H1 (cell line): ENCODE measurements around the gene SPDYA. TPM values are rescaled to one million over a fixed set of nuclear protein-coding genes. Genes with fewer than 3 reads are reported as not detected.

Source experiments
- CTCF ChIA-PET: fragments of 300-600 bp; sonication (Branson Sonifier 250); formaldehyde crosslinking; loops from one replicate; lab custom pipeline; 2021; ENCODE audit not compliant: partially characterized antibody; lab: Charles Lee
- POLR2A ChIA-PET: fragments of 300-600 bp; sonication (Branson Sonifier 250); formaldehyde crosslinking; loops from one replicate; lab custom pipeline; 2021; ENCODE audit warnings: inconsistent platforms; ENCODE audit not compliant: partially characterized antibody; lab: Charles Lee
- DNase-seq, 2 experiments: peaks; one replicate each; pipeline versions ENCODE4 v3.0.0 to v3.0.0-alpha.2; 2010 to 2022; ENCODE audit warnings: low spot score in 2 of 2, low read depth in 1 of 2, mixed read lengths in 1 of 2
- FAIRE-seq: peaks from 2 replicates; lab custom pipeline; 2011; peaks lifted over from hg19 to GRCh38; lab: Jason Lieb, UNC
- H2AFZ ChIP-seq: 2 replicates; pipeline ENCODE4 v1.8.1; 2012; ENCODE audit warnings: low read length, inconsistent platforms
- H2AK5ac ChIP-seq: 2 replicates; pipeline ENCODE4 v1.6.1; 2013; ENCODE audit warnings: low read depth, low read length
- H2BK120ac ChIP-seq: replicated peaks from 2 replicates; pipeline ENCODE3; 2013; ENCODE audit warnings: low read depth, low read length, inconsistent platforms
- H2BK12ac ChIP-seq: 2 replicates; pipeline ENCODE4 v1.6.1; 2013; ENCODE audit warnings: low read depth, low read length
- H2BK15ac ChIP-seq: 2 replicates; pipeline ENCODE4 v1.6.1; 2013; ENCODE audit warnings: low read length
- H2BK20ac ChIP-seq: 2 replicates; pipeline ENCODE4 v1.6.1; 2013; ENCODE audit warnings: low read length
- H2BK5ac ChIP-seq: 2 replicates; pipeline ENCODE4 v1.6.1; 2013; ENCODE audit warnings: low read depth, low read length
- H3K14ac ChIP-seq: 2 replicates; pipeline ENCODE4 v1.6.1; 2013; ENCODE audit warnings: inconsistent platforms; ENCODE audit not compliant: insufficient read length
- H3K18ac ChIP-seq: 2 replicates; pipeline ENCODE4 v1.6.1; 2013; ENCODE audit warnings: low read length; ENCODE audit errors: extremely low read depth
- H3K23ac ChIP-seq: 2 replicates; pipeline ENCODE4 v1.6.1; 2013; ENCODE audit warnings: inconsistent platforms; ENCODE audit not compliant: insufficient read length
- H3K23me2 ChIP-seq: 2 replicates; pipeline ENCODE4 v1.6.1; 2013; ENCODE audit warnings: low read depth, low read length
- H3K27ac ChIP-seq: 2 replicates; pipeline ENCODE4 v1.6.1; 2011; ENCODE audit warnings: low read depth, low read length, inconsistent platforms
- H3K27me3 ChIP-seq, 4 experiments: replicated peaks in 1 of 4; 1 replicate in 1 of 4; 2 replicates in 3 of 4; pipeline versions ENCODE4 v1.6.1 to v1.8.1; 2011 to 2013; ENCODE audit warnings: low read length in 3 of 4, mild to moderate bottlenecking in 3 of 4, inconsistent platforms in 2 of 4, mixed read lengths in 2 of 4, moderate library complexity in 1 of 4; ENCODE audit not compliant: control insufficient read depth in 3 of 4, insufficient read depth in 3 of 4; ENCODE audit errors: extremely low read depth in 1 of 4
- H3K36me3 ChIP-seq, 4 experiments: 2 replicates each; pipeline versions ENCODE4 v1.6.1 to v1.8.1; 2011 to 2013; ENCODE audit warnings: mild to moderate bottlenecking in 4 of 4, low read length in 3 of 4, moderate library complexity in 2 of 4, control low read depth in 1 of 4, inconsistent platforms in 1 of 4; ENCODE audit not compliant: insufficient read depth in 4 of 4, control insufficient read depth in 2 of 4
- H3K4ac ChIP-seq: replicated peaks from 2 replicates; pipeline ENCODE3; 2013; ENCODE audit warnings: low read length, low read depth, mixed read lengths, inconsistent platforms; ENCODE audit not compliant: insufficient read length
- H3K4me1 ChIP-seq, 4 experiments: replicated peaks in 1 of 4; 1 replicate in 1 of 4; 2 replicates in 3 of 4; pipeline versions ENCODE4 v1.6.1 to v1.8.1; 2011 to 2013; ENCODE audit warnings: low read length in 3 of 4, inconsistent platforms in 2 of 4, mixed read lengths in 1 of 4; ENCODE audit not compliant: insufficient read depth in 4 of 4, control insufficient read depth in 3 of 4
- H3K4me2 ChIP-seq, 2 experiments: 2 replicates each; pipeline versions ENCODE4 v1.6.1 to v1.8.1; 2011 to 2013; ENCODE audit warnings: low read depth in 2 of 2, low read length in 2 of 2, control low read depth in 1 of 2, inconsistent platforms in 1 of 2, mild to moderate bottlenecking in 1 of 2; ENCODE audit not compliant: insufficient read depth in 1 of 2
- H3K4me3 ChIP-seq, 4 experiments: fragments of 200-600, 300-600 bp in 1 of 4; sonication (generic), shearing (Covaris generic), sonication (Bioruptor Twin) in 1 of 4; 2 replicates each; pipeline versions ENCODE4 v1.5.1 to v1.8.1; 2011 to 2016; ENCODE audit warnings: low read length in 4 of 4, low read depth in 3 of 4, control low read depth in 2 of 4, inconsistent platforms in 2 of 4, mild to moderate bottlenecking in 2 of 4, mixed read lengths in 1 of 4, moderate library complexity in 1 of 4; ENCODE audit not compliant: insufficient read depth in 2 of 4; ENCODE audit errors: extremely low read depth in 1 of 4
- H3K56ac ChIP-seq: replicated peaks from 2 replicates; pipeline ENCODE3; 2013; ENCODE audit warnings: low read depth, mild to moderate bottlenecking, mixed read lengths, low read length, inconsistent platforms; ENCODE audit not compliant: insufficient read length
- H3K79me1 ChIP-seq: 2 replicates; pipeline ENCODE4 v1.6.1; 2013; ENCODE audit warnings: low read depth, low read length, control low read depth
- H3K79me2 ChIP-seq, 2 experiments: 2 replicates each; pipeline versions ENCODE4 v1.6.1 to v1.8.1; 2012 to 2013; ENCODE audit warnings: low read length in 2 of 2, mild to moderate bottlenecking in 2 of 2, inconsistent platforms in 1 of 2; ENCODE audit not compliant: insufficient read depth in 2 of 2, control insufficient read depth in 1 of 2
- H3K9ac ChIP-seq, 4 experiments: replicated peaks in 1 of 4; 1 replicate in 1 of 4; 2 replicates in 3 of 4; pipeline versions ENCODE4 v1.6.1 to v1.8.1; 2011 to 2013; ENCODE audit warnings: low read depth in 3 of 4, low read length in 3 of 4, control low read depth in 2 of 4, mild to moderate bottlenecking in 2 of 4, moderate library complexity in 2 of 4, inconsistent platforms in 1 of 4; ENCODE audit errors: extremely low read depth in 1 of 4
- H3K9me3 ChIP-seq, 2 experiments: 2 replicates each; pipeline versions ENCODE4 v1.6.1 to v1.8.1; 2012 to 2013; ENCODE audit warnings: mild to moderate bottlenecking in 2 of 2, moderate library complexity in 2 of 2, control low read depth in 1 of 2, inconsistent platforms in 1 of 2, low read depth in 1 of 2, low read length in 1 of 2, mixed read lengths in 1 of 2; ENCODE audit not compliant: insufficient read depth in 2 of 2
- H4K20me1 ChIP-seq, 2 experiments: replicated peaks in 1 of 2; 2 replicates each; pipeline versions ENCODE3 to v1.8.1; 2011 to 2013; ENCODE audit warnings: inconsistent platforms in 2 of 2, low read length in 2 of 2, mild to moderate bottlenecking in 1 of 2; ENCODE audit not compliant: insufficient read depth in 2 of 2, control insufficient read depth in 1 of 2
- H4K5ac ChIP-seq: 2 replicates; pipeline ENCODE4 v1.6.1; 2013; ENCODE audit warnings: low read length, low read depth, mixed read lengths, inconsistent platforms; ENCODE audit not compliant: insufficient read length
- H4K8ac ChIP-seq: 2 replicates; pipeline ENCODE4 v1.8.0; 2013; ENCODE audit warnings: mild to moderate bottlenecking, moderate library complexity, low read length, inconsistent platforms; ENCODE audit not compliant: insufficient read depth; ENCODE audit errors: extremely low read depth
- H4K91ac ChIP-seq: replicated peaks from 2 replicates; pipeline ENCODE3; 2013; ENCODE audit warnings: low read length, mixed read lengths, inconsistent platforms; ENCODE audit not compliant: insufficient read length
- CEBPB ChIP-seq: IDR thresholded peaks from 2 replicates; pipeline ENCODE4 v1.6.1; 2012; ENCODE audit warnings: low read depth, low read length
- CHD2 ChIP-seq: IDR thresholded peaks from 2 replicates; pipeline ENCODE4 v1.6.1; 2012; ENCODE audit warnings: low read length, improper control_type of control experiment
- WGBS, 2 experiments: shearing (Covaris generic) in 1 of 2; methylation state at CpG; one replicate each; pipeline versions ENCODE4 v1.1.6 to v1.1.7; 2013 to 2015; ENCODE audit warnings: low lambda C conversion rate in 2 of 2, mixed read lengths in 2 of 2, inconsistent platforms in 1 of 2, low coverage in 1 of 2, missing lambda C conversion rate in 1 of 2; ENCODE audit not compliant: insufficient replicate concordance in 2 of 2, insufficient coverage in 1 of 2, insufficient read length in 1 of 2; ENCODE audit errors: extremely low coverage in 1 of 2, missing lambda C conversion rate in 1 of 2; 5-methylcytosine and 5-hydroxymethylcytosine counted together
- polyA plus RNA-seq, 7 experiments: library from polyadenylated mRNA; depleted of rRNA in 3 of 7; stranded (reverse) in 5 of 7; unstranded in 2 of 7; fragments of >200 nt in 5 of 7; fragments of 200-250 nt in 2 of 7; gene quantifications; 1 replicate in 5 of 7; 2 replicates in 1 of 7; 4 replicates in 1 of 7; pipeline versions ENCODE4 v1.2.1 to v1.2.3, GENCODE V29; 2011 to 2013; ENCODE audit warnings: missing spikeins in 2 of 7, mixed read lengths in 2 of 7
- total RNA-seq: library from RNA; stranded (reverse); fragmentation: NEBNext Ultra II Directional; extraction: Animal tissue kit (Norgen Biotek cat#: 25700); gene quantifications from 2 replicates; pipeline ENCODE4 v1.2.1, GENCODE V29; 2021

Gene SPDYA
- total and polyA plus RNA-seq, 2 of the 8 experiments (the other 6 are each of a cell fraction or from before 2014, with no cell fraction given), result 0.12 to 0.35 TPM

- H2AFZ ChIP-seq, result no peak overlapping the region
- no peak overlapping the region for H2BK15ac ChIP-seq
- DNase-seq, result no peak
- no peak overlapping the region for H2BK20ac ChIP-seq
- no peak overlapping the region for H4K8ac ChIP-seq
- no peak overlapping the region for H3K9ac ChIP-seq
- peaks cover 5 to 8% of the 10 kb centered on the region in 2 experiments for H4K20me1 ChIP-seq
- WGBS, 2 experiments, result 100% methylated on average over 2 of the region's 2 CpGs; no CpG with 5 or more reads in 1 of the 2 experiments
- no peak overlapping the region for H2AK5ac ChIP-seq
- H3K14ac ChIP-seq, result no peak overlapping the region
- H2BK12ac ChIP-seq, result no peak overlapping the region
- no peaks in the 10 kb centered on the region for H3K23me2 ChIP-seq
- no peak for TF ChIP-seq CEBPB
- TF ChIP-seq CHD2, result no peak
- H4K5ac ChIP-seq, result no peak overlapping the region
- no peak overlapping the region for H3K23ac ChIP-seq
- ChIA-PET POLR2A (no interaction called here), CTCF (interaction anchor here (0.8 to 1.0 kb wide), 2 partner anchors 24 to 145 kb away, joined by 3 to 4 read pairs; no protein-coding TSS in a partner anchor)
- no peak overlapping the region for H3K4me2 ChIP-seq
- H3K56ac ChIP-seq, result no peak overlapping the region
- no peaks in the 10 kb centered on the region for H3K27me3 ChIP-seq
- no peak overlapping the region for H3K4me3 ChIP-seq
- no peak for FAIRE-seq
- no peak overlapping the region for H2BK5ac ChIP-seq
- peaks cover 0 to under 1% (median 0%) of the 10 kb centered on the region in 4 experiments; a peak in 3 of 8 replicates for H3K36me3 ChIP-seq
- H3K79me2 ChIP-seq, result peaks cover 32 to 98% of the 10 kb centered on the region in 2 experiments
- H3K9me3 ChIP-seq, result no peaks in the 10 kb centered on the region
- H2BK120ac ChIP-seq, result no peak overlapping the region
- H4K91ac ChIP-seq, result no peak overlapping the region
- no peaks in the 10 kb centered on the region for H3K4me1 ChIP-seq
- no peaks in the 10 kb centered on the region; the same call in 1 of the 2 replicates for H3K79me1 ChIP-seq
- no peak overlapping the region for H3K18ac ChIP-seq
- H3K27ac ChIP-seq, result no peak overlapping the region
- H3K4ac ChIP-seq, result no peak overlapping the region
Measured at GRCh38 chr2:28766070-28766469, 44.6 kb upstream of the SPDYA start.
